HG03354 (cell line): ENCODE results near the gene PRICKLE2.

Source experiments
- ATAC-seq: cut with Tn5 transposase; IDR thresholded peaks from one replicate; pipeline ENCODE4 v1.9.1; 2021; ENCODE audit warnings: mild to moderate bottlenecking; ENCODE audit not compliant: unreplicated experiment, poor library complexity, severe bottlenecking

Gene PRICKLE2

DNA sequence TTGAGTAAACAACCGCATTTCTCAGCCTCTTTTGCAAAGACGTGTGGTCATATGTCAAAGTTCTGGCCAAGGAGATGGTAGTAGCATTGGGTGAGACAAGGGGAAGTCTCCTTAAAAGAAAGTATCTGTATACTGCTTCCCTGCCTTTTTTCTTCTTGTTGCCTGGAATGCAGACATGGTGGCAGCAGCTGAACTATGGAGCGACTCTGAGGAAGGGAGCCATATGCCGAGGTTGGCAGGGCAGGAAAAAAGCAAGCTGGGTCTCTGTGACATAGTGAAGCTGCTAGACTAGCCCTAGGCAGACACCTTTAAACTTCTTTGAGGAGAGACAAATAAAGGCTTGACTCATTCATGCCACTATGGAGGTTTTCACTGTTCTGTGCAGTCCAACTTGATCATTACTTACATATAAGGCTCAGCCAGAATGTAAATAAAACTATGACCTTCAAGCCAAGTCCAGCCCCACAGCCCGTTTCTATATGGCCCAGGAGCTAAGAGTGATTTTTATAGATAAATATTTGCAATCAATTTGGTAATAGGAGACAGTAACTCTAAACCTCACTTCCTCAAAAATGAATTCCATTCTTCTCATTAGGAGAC, 30.6 kb upstream of the PRICKLE2 start:
- no peak for ATAC-seq

DNA sequence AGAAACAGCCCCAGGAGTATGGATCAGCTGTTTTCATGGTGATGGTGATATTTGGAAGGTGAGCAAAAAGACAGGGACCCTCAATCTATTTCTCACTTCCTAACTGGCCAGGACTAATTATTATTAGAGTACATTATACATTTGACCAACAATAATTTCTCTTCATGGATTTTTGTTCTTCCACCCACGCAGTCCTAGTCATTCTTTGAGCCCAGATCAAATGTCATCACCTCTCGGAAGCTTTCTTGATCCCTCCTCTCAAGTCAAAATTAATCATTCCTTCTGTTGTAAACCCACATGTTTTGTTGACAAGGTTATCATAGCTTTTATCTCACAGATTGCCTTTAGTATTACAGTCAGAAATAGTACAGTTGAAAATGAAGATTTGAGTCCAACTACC, 29.2 kb upstream of the PRICKLE2 start:
- no peak for ATAC-seq

DNA sequence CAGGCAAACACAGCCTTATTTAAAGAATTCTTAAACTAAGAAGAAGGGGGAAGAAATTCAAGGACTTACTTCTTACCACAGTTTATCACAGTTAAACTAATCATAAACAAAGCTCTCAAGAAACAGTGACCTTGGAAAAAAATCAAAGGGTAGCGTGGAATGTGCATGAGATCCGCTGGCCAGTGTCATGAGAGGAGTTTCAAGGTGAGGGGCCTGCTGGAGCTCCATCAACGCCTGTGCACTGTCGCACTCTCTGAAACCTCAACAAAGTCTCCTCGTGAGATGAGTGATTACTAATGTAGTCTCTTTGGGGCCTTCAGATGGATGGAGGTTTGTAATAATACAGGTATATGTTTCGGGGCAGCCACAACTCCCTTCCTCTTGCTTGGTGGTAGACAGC, 28.4 kb upstream of the PRICKLE2 start:
- no peak for ATAC-seq

DNA sequence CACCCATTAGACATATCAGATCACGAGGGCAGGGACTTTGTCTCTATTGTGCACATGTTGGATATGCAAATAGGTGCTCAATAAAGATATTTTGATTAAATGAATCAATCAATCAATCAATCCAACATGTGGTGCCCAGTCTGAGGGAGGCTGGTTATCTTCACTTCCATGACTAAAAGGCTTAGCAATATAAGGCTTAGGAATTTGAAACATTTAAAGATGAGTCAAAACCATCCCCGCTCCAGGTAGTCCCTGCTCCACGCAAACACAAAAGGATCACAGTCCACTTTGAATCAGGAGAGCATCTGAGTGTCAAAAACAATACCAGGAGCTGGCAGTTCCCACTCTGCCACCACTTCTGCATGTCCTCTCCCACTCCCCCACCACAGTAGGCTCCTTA, 25.8 kb upstream of the PRICKLE2 start:
- no peak for ATAC-seq

DNA sequence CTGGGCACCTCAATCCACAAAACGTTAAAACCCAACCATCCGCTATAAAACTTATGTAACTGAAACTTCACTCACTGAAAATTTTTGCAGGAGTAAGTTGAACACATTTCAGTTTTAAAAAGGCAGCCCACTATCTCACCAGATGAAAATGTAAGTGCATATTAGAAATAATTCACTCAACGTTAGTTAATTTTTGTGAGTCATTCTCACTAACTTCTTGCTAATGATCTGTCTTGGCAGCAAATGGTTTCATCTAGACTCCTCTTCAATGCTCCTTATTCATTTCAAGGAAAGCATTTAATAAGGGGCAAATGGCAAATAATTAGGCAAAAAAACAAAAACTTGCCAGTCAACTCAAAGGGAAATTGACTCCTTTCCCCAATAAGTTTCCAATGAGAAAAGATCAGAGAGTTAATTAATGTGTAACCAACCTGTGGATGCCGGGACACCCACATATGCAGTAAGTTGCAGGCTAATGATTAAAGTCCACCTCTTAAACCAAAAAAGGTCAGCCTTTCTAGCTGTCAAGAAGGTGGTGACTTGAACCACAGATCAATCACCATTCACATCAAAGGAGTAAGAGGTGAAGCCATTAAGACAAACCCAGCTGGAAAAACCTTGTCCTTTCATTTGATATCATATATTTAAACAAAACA, 22.9 kb upstream of the PRICKLE2 start:
- no peak for ATAC-seq

DNA sequence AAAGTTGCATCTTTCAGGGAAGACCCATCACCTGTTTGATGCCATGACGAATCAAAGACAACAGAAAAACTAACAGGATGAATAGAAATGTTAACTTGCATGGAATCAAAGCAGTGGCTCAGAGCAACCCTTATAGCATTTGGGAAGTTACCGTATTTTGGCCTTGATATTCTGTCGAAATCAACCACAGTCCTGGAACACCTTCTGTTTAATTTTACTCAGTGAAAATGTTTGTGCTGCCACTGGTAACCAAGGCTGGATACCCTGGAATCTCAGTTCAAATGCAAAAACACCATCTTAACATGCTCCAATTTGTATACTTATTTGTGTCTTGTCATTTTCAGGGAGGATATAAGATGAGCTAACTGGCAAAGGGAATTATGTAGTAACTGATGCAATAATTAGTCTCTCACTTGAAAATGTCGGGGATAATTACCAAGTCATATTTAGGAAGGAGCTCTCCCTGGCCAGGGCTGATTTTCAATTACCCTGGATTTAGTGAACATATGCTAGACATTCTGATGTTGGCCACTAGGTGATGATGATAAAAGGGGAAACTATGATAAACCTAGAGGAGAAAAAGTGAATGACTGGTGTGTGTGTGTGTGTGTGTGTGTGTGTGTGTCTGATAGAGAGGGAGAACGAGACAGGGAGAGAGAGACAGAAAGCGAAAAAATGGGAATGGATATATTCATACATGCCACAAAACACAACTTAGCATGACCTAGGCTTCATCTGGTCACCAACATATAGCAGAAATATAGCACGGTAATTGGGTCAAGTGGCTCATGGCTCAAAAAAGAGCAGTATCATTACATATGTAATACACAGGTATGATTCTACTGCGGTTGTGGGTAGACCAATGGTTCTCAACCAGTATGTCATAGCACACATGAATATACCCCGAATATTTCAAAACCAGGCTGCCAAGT, 19.0 kb upstream of the PRICKLE2 start:
- peak; percentile 72 for ATAC-seq

DNA sequence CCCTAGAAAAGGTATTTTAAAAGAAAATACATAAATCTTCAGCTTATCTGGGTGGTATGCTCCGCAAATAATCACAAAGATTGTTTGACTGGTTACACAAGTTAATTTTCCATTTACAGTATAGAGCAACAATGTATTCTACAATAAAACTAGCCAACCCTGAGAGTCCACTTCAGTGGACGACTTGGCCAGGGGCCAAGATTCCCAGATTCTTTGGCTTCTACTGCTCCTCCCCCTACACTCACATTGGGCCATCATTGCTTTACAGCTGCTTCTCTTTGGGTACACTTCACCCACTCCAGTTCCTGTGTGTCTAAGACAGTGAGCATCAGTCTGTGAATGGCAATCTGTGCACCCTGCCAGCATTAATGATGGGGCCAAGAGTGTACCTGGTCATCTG, 17.2 kb upstream of the PRICKLE2 start:
- ATAC-seq: no peak

DNA sequence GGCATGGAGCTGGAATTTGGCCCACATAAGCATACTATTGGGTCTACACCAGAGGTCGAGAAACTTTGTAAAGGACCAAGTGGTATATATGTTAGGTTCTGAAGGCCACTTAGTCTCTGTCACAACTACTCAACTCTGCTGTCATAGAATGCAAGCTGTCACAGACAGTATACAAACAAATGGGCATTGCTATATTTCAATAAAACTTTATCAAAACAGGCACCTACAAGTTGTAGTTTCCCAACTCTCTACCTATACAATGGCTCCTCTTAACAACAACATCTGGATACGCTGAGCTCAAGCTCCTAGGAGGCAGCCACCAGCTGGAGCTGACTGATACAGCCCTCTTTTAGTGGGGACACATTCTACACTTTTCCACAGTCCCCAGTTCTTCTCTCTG, 15.7 kb upstream of the PRICKLE2 start:
- ATAC-seq: no peak

DNA sequence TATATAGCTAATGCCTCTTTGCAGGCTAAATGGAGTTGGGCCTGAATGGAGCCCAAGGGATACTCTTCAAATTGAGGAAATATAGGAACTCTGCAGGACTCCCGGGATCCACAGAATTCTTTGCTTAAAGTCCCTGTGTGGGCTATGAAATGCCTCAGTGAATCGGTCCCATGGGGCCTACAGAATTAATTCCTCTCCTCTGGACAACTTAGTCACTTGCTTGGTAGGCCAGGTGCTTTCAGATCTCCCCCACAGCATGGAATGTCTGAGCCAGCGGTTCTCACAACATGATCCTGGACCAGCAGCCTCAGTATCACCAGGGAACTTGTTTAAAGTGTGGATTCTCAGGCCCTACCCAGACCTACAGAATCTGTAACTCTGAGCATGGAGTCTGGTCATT, 15.1 kb upstream of the PRICKLE2 start:
- ATAC-seq: no peak

DNA sequence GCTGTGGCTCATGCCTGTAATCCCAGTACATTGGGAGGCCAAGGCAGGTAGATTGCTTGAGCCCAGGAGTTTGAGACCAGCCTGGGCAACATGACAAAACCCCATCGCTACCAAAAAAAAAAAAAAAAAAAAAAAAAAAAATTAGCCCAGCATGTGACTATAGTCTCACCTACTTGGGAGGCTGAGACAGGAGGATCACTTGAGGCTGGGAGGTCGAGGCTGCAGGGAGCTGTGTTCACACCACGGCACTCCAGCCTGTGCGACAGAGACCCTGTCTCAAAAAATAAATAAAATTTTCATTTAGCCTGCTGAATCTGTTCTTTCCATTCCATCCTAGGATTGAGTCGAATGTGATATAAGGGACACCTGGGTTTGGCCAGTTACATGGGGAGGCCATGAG, 14.6 kb upstream of the PRICKLE2 start:
- no peak for ATAC-seq

DNA sequence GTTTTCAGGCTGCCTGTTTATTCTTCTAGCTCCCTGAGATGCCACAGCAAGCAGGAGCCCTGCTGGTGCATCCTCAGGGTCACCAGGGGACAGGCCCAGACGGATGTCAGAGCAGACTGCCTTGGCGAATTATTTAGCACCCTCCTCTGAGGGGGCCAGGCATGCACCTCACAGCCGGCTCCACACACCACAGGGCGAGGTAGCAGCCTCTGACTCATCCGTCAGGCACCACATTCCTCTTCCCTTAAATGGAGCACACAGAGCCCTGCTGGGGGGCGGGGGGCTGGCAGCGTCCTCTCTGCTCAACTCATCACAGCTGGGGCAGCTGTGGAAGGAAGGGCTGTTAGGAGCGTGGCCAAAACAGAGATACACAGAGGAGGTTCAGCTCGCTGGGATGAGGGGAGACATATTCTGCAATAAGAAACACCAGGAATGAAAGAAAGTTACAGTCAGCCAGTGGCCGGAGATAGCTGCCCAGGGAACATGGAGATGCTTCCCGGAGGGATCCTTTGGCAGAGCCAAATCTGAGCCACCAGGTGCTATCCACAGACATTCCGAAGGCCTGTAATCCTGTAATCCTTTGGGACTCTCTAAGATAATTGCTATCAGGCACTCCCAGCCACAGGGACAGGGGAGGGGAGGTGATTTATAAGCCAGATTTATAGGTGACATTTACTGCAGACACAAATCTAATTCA, 13.9 kb upstream of the PRICKLE2 start:
- ATAC-seq: no peak

DNA sequence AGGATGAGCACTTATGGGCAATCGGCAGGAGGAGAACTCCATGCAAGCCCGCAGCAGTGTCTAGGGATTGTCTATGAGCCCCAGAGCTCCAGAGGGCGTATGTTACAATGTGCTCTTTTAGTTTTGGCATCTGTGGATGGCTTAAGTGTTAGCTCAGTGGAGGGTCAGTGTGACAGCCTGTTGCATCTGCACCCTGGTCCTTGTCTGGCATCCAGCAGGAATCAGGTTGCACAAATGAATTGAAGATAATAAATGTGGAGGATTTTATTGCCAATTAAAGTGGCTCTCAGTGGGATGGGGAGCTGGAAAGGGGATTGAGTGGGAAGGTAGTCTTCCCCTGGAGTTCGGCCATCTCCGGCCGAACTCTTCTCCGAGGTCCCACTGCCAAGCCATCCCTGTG, 11.8 kb upstream of the PRICKLE2 start:
- no peak for ATAC-seq

DNA sequence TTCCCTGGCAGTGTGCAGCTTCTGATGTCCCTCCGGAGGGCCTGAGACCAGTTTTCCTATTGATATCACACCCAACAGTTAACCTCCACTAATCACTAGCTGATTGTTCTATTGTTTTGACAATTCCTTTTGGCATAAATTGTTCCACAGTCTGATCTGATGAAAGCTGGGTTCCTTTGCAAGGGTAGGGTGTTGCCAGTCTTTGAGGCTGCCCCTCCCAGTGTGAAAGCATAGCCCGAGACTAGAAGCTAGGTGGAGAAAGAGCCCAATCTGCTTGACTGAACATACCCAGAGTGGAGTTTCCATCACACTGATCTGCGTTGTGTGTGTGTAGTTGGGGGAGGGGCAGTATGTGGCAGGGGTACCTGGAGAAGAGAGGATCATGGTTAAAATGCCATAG, 10.3 kb upstream of the PRICKLE2 start:
- ATAC-seq: no peak

DNA sequence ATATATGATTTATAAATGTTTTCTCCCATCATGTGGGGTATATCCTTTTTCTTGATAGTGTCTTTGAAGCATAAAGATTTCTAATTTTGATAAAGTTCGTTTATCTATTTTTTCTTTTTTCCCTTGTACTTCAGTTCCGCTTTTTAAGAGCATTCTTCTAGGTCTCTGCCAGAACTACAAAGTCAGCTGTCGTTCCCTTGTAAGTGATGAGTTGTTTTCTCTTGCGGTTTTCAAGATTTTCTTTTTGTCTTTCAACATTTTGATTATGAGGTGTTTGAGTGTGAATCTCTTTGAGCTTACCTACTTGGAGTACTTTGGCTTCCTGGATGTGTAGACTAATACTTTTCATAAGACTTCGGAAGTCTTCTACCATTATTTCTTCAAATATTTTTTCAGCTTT, 9.3 kb upstream of the PRICKLE2 start:
- ATAC-seq: no peak

DNA sequence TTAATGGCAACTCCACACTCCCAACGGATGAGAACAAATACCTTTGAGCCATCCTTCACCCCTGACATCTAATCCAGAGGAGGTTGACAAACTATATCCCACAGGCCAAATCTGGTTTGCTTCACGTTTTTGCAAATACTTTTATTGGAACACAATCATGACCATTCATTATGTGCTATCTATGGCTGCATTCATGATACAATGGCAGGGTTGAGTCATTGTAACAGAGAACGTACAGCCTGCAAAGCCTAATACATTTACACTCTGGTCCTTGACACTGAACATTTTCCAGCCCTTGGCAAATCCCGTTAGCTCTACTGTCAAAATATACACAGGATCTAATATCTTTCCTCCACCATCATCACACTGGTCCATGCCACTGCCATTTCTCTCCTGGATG, 7.6 kb upstream of the PRICKLE2 start:
- ATAC-seq: no peak

DNA sequence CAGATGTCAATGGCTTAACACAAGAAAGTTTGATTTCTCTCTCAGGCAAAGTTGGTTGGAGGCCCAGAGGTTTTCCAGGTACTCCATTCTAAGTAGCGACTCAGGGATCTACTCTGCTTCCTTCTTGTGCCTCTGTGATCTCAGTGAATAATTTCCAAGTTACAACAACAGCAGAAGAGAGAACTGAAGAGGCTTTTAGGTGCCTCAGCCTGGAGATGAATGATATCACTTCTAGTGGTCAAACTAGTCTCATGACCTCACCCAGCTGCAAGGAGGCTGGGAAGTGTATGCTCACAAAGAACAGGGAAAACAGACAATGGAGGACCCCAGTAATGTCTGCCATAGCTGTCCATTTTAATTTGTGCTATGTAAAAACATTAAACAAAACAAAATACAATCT, 4.6 kb upstream of the PRICKLE2 start:
- ATAC-seq: no peak

DNA sequence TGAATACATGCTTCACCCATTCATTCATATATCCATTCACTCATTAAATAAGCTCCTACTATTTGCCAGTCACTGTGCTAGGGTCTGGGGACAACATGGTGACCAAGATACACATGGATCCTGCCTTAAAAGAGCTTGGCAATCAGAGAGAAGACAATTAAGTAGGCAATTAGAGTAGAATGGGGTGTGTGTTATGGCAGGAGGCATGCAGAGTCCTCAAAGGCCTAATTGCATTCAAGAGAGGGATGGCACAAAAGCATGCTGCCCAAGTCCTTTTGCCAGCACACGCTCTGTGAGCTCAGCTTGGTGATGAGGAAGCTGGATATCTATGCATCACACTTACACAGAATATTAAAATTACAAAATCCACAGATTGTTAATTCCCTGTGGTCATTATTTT, 2.8 kb upstream of the PRICKLE2 start:
- no peak for ATAC-seq

DNA sequence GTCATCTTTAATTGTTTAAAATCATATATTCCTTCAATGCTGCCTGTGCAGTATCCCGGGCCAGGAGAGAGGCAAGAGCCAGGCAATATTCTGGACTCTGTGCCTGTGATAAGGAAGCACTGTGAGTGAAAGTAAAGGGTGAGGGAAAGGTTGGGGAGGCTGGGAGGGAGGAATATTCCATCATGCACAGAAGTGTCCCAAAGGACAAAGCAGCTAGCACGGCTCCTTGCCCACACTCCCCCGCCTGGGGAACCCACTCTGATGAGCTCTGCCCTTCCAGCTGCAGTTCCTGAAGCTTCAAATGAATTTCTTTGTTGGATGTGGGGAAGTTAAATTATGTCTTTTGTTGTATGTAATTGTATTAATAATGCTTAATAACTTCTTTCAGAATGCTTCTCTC, 1.5 kb upstream of the PRICKLE2 start:
- no peak for ATAC-seq

DNA sequence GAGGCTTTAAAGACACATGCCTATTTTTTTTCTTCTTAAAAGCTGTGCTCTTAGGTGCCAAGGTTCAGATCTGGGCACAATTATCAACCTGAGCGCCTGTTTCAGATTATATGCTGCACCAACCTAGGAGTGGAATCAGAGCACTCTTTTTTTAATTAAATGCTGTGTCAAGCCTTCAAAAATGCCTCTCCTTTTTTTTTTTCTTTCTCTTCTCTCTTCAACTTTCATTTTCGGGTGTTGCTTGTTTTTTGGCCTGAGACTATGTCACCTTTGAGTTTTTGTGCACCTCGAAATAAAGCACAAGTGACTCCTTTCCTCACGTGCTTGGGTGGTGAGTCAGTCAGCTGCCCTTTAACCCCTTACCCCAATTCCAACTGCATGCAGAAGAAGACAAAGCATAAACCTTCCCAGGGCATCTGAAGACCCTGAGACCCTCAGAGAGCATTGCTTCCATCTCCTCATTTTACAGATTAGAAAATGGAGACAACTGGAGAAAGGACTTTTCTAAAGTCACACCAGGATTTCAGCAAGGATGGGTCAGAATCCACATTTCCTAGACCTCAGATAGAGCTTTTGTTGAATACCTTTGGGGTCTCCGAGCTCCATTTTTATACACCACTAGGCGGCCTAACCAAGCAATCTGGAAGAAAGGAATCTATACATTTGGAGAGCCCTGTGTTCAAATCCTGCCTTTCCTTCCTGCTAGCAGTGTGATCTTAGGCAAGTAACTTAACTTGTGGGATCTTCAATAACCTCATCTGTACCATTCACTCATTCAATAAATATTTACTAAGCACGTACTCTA, 631 bp upstream of the PRICKLE2 start:
- ATAC-seq: peak; percentile 22
